T-cell (primary cell): Measurements from ENCODE around the gene ING5. TPM values are rescaled to one million over a fixed set of nuclear protein-coding genes. Genes with fewer than 3 reads are reported as not detected.

Experiments
- ATAC-seq, 4 experiments: fragments of 200-7000 bp in 3 of 4; fragments of 150-1000 bp in 1 of 4; cut with Tn5 transposase; replicated peaks in 1 of 4; 1 replicate in 3 of 4; 2 replicates in 1 of 4; pipeline ENCODE4 v1.10.0; 2021; ENCODE audit warnings: moderate library complexity in 3 of 4, mild to moderate bottlenecking in 2 of 4, moderate number of reproducible peaks in 1 of 4
- CTCF ChIA-PET, 2 donors: fragments of 300-600 bp; sonication (Branson Sonifier 250); formaldehyde crosslinking; loops; one replicate each; lab custom pipeline; 2022; ENCODE audit warnings: antibody characterized with exemption in 2 of 2; lab: Charles Lee
- POLR2A ChIA-PET, 2 donors: fragments of 300-600 bp; sonication (Branson Sonifier 250); formaldehyde crosslinking; loops; one replicate each; lab custom pipeline; 2022; ENCODE audit warnings: antibody characterized with exemption in 2 of 2; lab: Charles Lee
- DNase-seq, 35 experiments: peaks; one replicate each; pipeline versions ENCODE4 v3.0.0 to v3.0.0-alpha.2; 2013 to 2023
- H3K27ac ChIP-seq: one replicate; pipeline ENCODE4 v1.5.1; 2013; ENCODE audit warnings: low read length
- H3K27me3 ChIP-seq, 2 experiments: replicated peaks in 1 of 2; 1 replicate in 1 of 2; 2 replicates in 1 of 2; pipeline versions ENCODE4 v1.6.1 to v1.7.0; 2013; ENCODE audit warnings: low read length in 1 of 2, mixed read lengths in 1 of 2; ENCODE audit not compliant: control insufficient read depth in 2 of 2, insufficient read depth in 2 of 2; ENCODE audit errors: extremely low read depth in 1 of 2
- H3K36me3 ChIP-seq, 2 donors: 1 replicate in 1 of 2; 2 replicates in 1 of 2; pipeline versions ENCODE4 v1.6.1 to v1.7.0; 2013; ENCODE audit warnings: low read length in 1 of 2; ENCODE audit not compliant: control insufficient read depth in 2 of 2, insufficient read depth in 1 of 2; ENCODE audit errors: extremely low read depth in 1 of 2
- H3K4me1 ChIP-seq, 2 experiments: 1 replicate in 1 of 2; 2 replicates in 1 of 2; pipeline versions ENCODE4 v1.6.1 to v1.7.0; 2013; ENCODE audit warnings: low read length in 2 of 2, mixed read lengths in 1 of 2; ENCODE audit not compliant: insufficient read depth in 2 of 2, control insufficient read depth in 1 of 2; ENCODE audit errors: extremely low read depth in 1 of 2
- H3K4me3 ChIP-seq, 2 donors: 1 replicate in 1 of 2; 2 replicates in 1 of 2; pipeline versions ENCODE4 v1.5.1 to v1.7.0; 2013; ENCODE audit warnings: mild to moderate bottlenecking in 2 of 2, low read length in 1 of 2, moderate library complexity in 1 of 2; ENCODE audit not compliant: control insufficient read depth in 1 of 2; ENCODE audit errors: extremely low read depth in 1 of 2
- H3K9me3 ChIP-seq: 2 replicates; pipeline ENCODE4 v1.7.0; 2013
- H3K27ac Mint-ChIP-seq, 2 donors: one replicate each; pipeline ENCODE4 v1.8.0; 2020 to 2021; ENCODE audit warnings: mild to moderate bottlenecking in 2 of 2, mixed read lengths in 2 of 2
- H3K27me3 Mint-ChIP-seq, 2 donors: one replicate each; pipeline ENCODE4 v1.8.0; 2021 to 2022; ENCODE audit warnings: mixed read lengths in 2 of 2
- H3K36me3 Mint-ChIP-seq: one replicate; pipeline ENCODE4 v1.8.0; 2021; ENCODE audit warnings: mixed read lengths
- H3K4me1 Mint-ChIP-seq, 3 donors: one replicate each; pipeline ENCODE4 v1.8.0; 2020 to 2022; ENCODE audit warnings: mixed read lengths in 3 of 3, mild to moderate bottlenecking in 1 of 3
- H3K4me3 Mint-ChIP-seq, 3 donors: one replicate each; pipeline ENCODE4 v1.8.0; 2020 to 2022; ENCODE audit warnings: mild to moderate bottlenecking in 3 of 3, mixed read lengths in 3 of 3, moderate library complexity in 3 of 3
- H3K9me3 Mint-ChIP-seq, 3 donors: one replicate each; pipeline ENCODE4 v1.8.0; 2020 to 2022; ENCODE audit warnings: mixed read lengths in 3 of 3
- WGBS: methylation state at CpG from one replicate; pipeline ENCODE4 v1.1.5; 2013; ENCODE audit warnings: missing lambda C conversion rate; ENCODE audit not compliant: insufficient coverage; 5-methylcytosine and 5-hydroxymethylcytosine counted together
- total RNA-seq, 35 experiments: library from RNA in 6 of 35; stranded (reverse) in 6 of 35; fragments of 120-200 nt in 1 of 35; gene quantifications; one replicate each; pipeline versions ENCODE4 v1.2.1 to v1.2.4 and lab custom pipeline; 2013 to 2026

The ING5 gene
- total RNA-seq, 5 donors from 2014 or later (not counting 1 experiment from before 2014, with no cell fraction given), result 63.0 to 98.0 (median 77.4) TPM

GRCh38 chr2:241695651-241696050, 6.2 kb upstream of the ING5 start:
- Mint-ChIP-seq H3K9me3 (no peaks in the 10 kb centered on the region), H3K27me3 (no peaks in the 10 kb centered on the region), H3K36me3 (peaks cover 10% of the 10 kb centered on the region), H3K27ac (no peak overlapping the region), H3K4me1 (peaks cover 0 to 9% (median 8%) of the 10 kb centered on the region in 3 donors), H3K4me3 (no peak overlapping the region)
- peaks cover 3 to 22% of the 10 kb centered on the region in 2 donors for H3K36me3 ChIP-seq
- no peaks in the 10 kb centered on the region for H3K27me3 ChIP-seq
- no peak for ATAC-seq
- WGBS, result 100% methylated on average over 2 of the region's 4 CpGs
- H3K27ac ChIP-seq, result no peak overlapping the region
- POLR2A ChIA-PET, result interaction anchor here in 1 of 2 donors (0.6 kb wide), 1 partner anchor 12 kb away, joined by 3 read pairs; no protein-coding TSS in a partner anchor
- H3K9me3 ChIP-seq, result no peaks in the 10 kb centered on the region
- CTCF ChIA-PET, result no interaction called here
- H3K4me3 ChIP-seq, result no peak overlapping the region
- H3K4me1 ChIP-seq, result peaks cover 0 to 6% of the 10 kb centered on the region in 2 experiments
- DNase-seq, result no peak

GRCh38 chr2:241701149-241701398, 765 bp upstream of the ING5 start:
- ChIA-PET CTCF (interaction anchor here in 1 of 2 donors (1.5 to 2.4 kb wide), 2 partner anchors 13 to 15 kb away, joined by 9 to 15 read pairs; partner anchors contain the start of gene DTYMK), POLR2A (interaction anchor here in 1 of 2 donors (0.6 kb wide), 1 partner anchor 12 kb away, joined by 7 read pairs; no protein-coding TSS in a partner anchor)
- H3K4me1 Mint-ChIP-seq, result peaks cover 21 to 30% (median 26%) of the 10 kb centered on the region in 3 donors
- H3K4me1 ChIP-seq, result peaks cover 6 to 28% of the 10 kb centered on the region in 2 experiments
- no peaks in the 10 kb centered on the region for H3K27me3 Mint-ChIP-seq
- under 1% methylated on average over 16 of the region's 17 CpGs for WGBS
- no peaks in the 10 kb centered on the region for H3K27me3 ChIP-seq
- no peaks in the 10 kb centered on the region for H3K9me3 Mint-ChIP-seq
- no peak for ATAC-seq
- peaks cover 3 to 14% of the 10 kb centered on the region in 2 donors for H3K36me3 ChIP-seq
- peaks cover 6% of the 10 kb centered on the region for H3K36me3 Mint-ChIP-seq
- peak overlapping the region; percentile 81 to 85 (median 84) for H3K4me3 Mint-ChIP-seq
- DNase-seq, result peak in 2 of 35 experiments; percentile 82 to 87
- H3K27ac ChIP-seq, result no peak overlapping the region
- H3K9me3 ChIP-seq, result no peaks in the 10 kb centered on the region
- H3K27ac Mint-ChIP-seq, result peak overlapping the region; percentile 86 to 87
- peak overlapping the region; percentile 52 to 59 for H3K4me3 ChIP-seq

- no peaks in the 10 kb centered on the region for H3K27me3 ChIP-seq
- H3K4me1 ChIP-seq, result peaks cover 6 to 29% of the 10 kb centered on the region in 2 experiments
- WGBS, result 1% methylated on average over 78 of the region's 98 CpGs
- H3K27ac ChIP-seq, result peak overlapping the region; percentile 62
- DNase-seq (peak; percentile 78 to 94 (median 87)), ATAC-seq (peak; percentile 73 to 83 (median 75))
- ChIA-PET POLR2A (interaction anchor here in 1 of 2 donors (0.5 to 0.6 kb wide), 3 partner anchors 32 to 142 kb away, joined by 3 to 7 read pairs (median 3); partner anchors contain the start of genes D2HGDH and THAP4), CTCF (interaction anchor here (1.0 to 2.4 kb wide), 4 partner anchors 14 to 176 kb away, joined by 3 to 15 read pairs (median 6); partner anchors contain the start of gene DTYMK (in 1 of the 2))
- Mint-ChIP-seq H3K27ac (peak overlapping the region; percentile 74 to 86), H3K36me3 (peaks cover 19% of the 10 kb centered on the region), H3K4me1 (peaks cover 21 to 31% (median 26%) of the 10 kb centered on the region in 3 donors), H3K9me3 (no peaks in the 10 kb centered on the region), H3K27me3 (no peaks in the 10 kb centered on the region), H3K4me3 (peak overlapping the region; percentile 77 to 84 (median 81))
- H3K4me3 ChIP-seq, result peak overlapping the region; percentile 67 to 71
- H3K36me3 ChIP-seq, result peaks cover 8 to 21% of the 10 kb centered on the region in 2 donors
- no peaks in the 10 kb centered on the region for H3K9me3 ChIP-seq
Measured at GRCh38 chr2:241702155-241703031, 554 bp downstream of the ING5 start.

- H3K4me1 Mint-ChIP-seq, result peaks cover 21 to 31% (median 26%) of the 10 kb centered on the region in 3 donors
- peak overlapping the region; percentile 77 to 84 (median 81) for H3K4me3 Mint-ChIP-seq
- H3K4me1 ChIP-seq, result peaks cover 6 to 29% of the 10 kb centered on the region in 2 experiments
- peak overlapping the region; percentile 62 for H3K27ac ChIP-seq
- H3K36me3 ChIP-seq, result peaks cover 8 to 26% of the 10 kb centered on the region in 2 donors
- H3K27me3 Mint-ChIP-seq, result no peaks in the 10 kb centered on the region
- WGBS, result 73% methylated on average over 11 of the region's 11 CpGs
- ChIA-PET POLR2A (no interaction called here), CTCF (interaction anchor here in 1 of 2 donors (1.6 kb wide), 1 partner anchor 175 kb away, joined by 4 read pairs; no protein-coding TSS in a partner anchor)
- peak overlapping the region; percentile 74 to 86 for H3K27ac Mint-ChIP-seq
- H3K36me3 Mint-ChIP-seq, result peaks cover 23% of the 10 kb centered on the region
- peak overlapping the region; percentile 67 to 71 for H3K4me3 ChIP-seq
- no peaks in the 10 kb centered on the region for H3K9me3 ChIP-seq
- DNase-seq (no peak), ATAC-seq (no peak)
- H3K27me3 ChIP-seq, result no peaks in the 10 kb centered on the region
- no peaks in the 10 kb centered on the region for H3K9me3 Mint-ChIP-seq
Measured at GRCh38 chr2:241703032-241703604, 1.3 kb downstream of the ING5 start.

- Histone ChIP-seq H3K36me3 (peaks cover 8 to 52% of the 10 kb centered on the region in 2 donors), H3K4me3 (no peak overlapping the region), H3K9me3 (no peaks in the 10 kb centered on the region), H3K27ac (no peak overlapping the region), H3K27me3 (no peaks in the 10 kb centered on the region), H3K4me1 (peaks cover 4 to 17% of the 10 kb centered on the region in 2 experiments)
- POLR2A ChIA-PET, result interaction anchor here (0.6 to 0.7 kb wide), 3 partner anchors 15 to 412 kb away, joined by 3 to 6 read pairs (median 4); no protein-coding TSS in a partner anchor
- WGBS, result no CpG with 5 or more reads among the region's 6 CpGs
- H3K9me3 Mint-ChIP-seq, result no peaks in the 10 kb centered on the region
- H3K4me1 Mint-ChIP-seq, result peaks cover 15 to 20% (median 18%) of the 10 kb centered on the region in 3 donors
- no peak for ATAC-seq
- H3K27me3 Mint-ChIP-seq, result no peaks in the 10 kb centered on the region
- peaks cover 43% of the 10 kb centered on the region for H3K36me3 Mint-ChIP-seq
- H3K27ac Mint-ChIP-seq, result no peak overlapping the region
- H3K4me3 Mint-ChIP-seq, result no peak overlapping the region
- no peak for DNase-seq
- CTCF ChIA-PET, result interaction anchor here in 1 of 2 donors (0.7 kb wide), 1 partner anchor 14 kb away, joined by 3 read pairs; no protein-coding TSS in a partner anchor
Measured at GRCh38 chr2:241706537-241706936, 4.7 kb downstream of the ING5 start.

GRCh38 chr2:241708879-241709278, 7.0 kb downstream of the ING5 start:
- POLR2A ChIA-PET, result interaction anchor here in 1 of 2 donors (0.6 kb wide), 1 partner anchor 695 kb away, joined by 5 read pairs; no protein-coding TSS in a partner anchor
- peaks cover 2 to 8% (median 6%) of the 10 kb centered on the region in 3 donors for H3K4me1 Mint-ChIP-seq
- H3K9me3 ChIP-seq, result no peaks in the 10 kb centered on the region
- H3K4me1 ChIP-seq, result peaks cover 0 to 4% of the 10 kb centered on the region in 2 experiments
- H3K4me3 ChIP-seq, result no peak overlapping the region
- no peaks in the 10 kb centered on the region for H3K27me3 ChIP-seq
- no peaks in the 10 kb centered on the region for H3K27me3 Mint-ChIP-seq
- CTCF ChIA-PET, result no interaction called here
- peaks cover 46% of the 10 kb centered on the region for H3K36me3 Mint-ChIP-seq
- H3K27ac ChIP-seq, result no peak overlapping the region
- no peak overlapping the region for H3K4me3 Mint-ChIP-seq
- WGBS, result 92% methylated on average over 10 of the region's 10 CpGs
- DNase-seq, result no peak
- no peak overlapping the region for H3K27ac Mint-ChIP-seq
- H3K36me3 ChIP-seq, result peaks cover 17 to 68% of the 10 kb centered on the region in 2 donors
- no peak for ATAC-seq
- no peaks in the 10 kb centered on the region for H3K9me3 Mint-ChIP-seq
